GM18870 (cell line): Measurements from ENCODE around the gene LAMA2.

ENCODE experiments used
- ATAC-seq: cut with Tn5 transposase; IDR thresholded peaks from one replicate; pipeline ENCODE4 v1.9.1; 2021; ENCODE audit warnings: moderate library complexity; ENCODE audit not compliant: unreplicated experiment

Gene LAMA2

DNA sequence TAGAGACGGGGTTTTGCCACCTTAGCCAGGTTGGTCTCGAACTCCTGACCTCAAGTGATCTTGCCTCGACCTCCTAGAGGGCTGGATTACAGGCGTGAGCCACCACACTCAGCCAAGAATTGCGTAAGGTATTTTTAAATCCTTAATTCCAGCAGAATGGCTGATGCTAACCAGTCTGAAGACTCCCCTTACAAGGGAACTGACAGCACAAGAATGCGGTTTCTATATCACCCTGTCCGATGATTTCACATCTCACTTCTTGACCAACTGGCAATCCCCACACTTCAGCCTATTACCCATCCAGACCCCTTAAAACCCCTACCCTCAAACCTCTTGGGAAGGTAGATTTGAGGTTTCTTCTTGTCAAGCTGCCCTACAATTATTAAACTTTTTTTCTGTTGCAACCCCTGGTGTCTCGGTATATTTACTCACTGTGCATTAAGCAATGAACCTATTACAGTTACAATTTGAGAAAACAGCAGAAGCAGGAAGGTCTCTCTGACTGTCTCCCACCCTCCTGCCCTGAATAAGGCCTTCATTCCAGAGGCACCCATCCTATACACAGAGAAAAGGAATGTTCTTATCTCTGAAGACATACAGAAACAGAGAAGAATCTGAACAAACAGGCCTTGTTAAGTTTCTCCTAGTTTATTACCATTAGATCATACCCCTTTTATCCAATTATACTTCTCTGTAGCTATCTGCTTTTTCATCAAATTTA is 662.1 kb downstream of the LAMA2 start:
- no peak for ATAC-seq

DNA sequence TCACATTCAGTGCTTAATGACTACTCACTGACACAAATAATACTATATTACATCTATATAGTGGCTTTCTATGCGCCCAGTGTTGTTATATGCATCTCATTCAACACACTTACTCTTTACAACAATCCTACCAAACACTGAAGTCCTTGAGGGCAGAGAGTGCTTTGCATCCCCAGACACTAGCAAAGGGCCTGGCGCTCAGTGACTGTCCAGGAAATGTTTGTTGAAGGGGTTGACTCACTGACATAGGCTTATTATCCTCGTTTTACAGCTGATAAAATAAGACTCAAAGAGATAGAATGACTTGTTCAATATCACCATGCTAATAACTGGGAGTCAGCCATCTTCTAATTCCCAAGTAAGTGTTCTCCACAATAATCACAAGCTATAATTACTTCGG is 663.8 kb downstream of the LAMA2 start:
- no peak for ATAC-seq

- no peak for ATAC-seq
Measured at GRCh38 chr6:129551486-129551885, 668.5 kb downstream of the LAMA2 start.

GRCh38 chr6:129552413-129552812 is 669.5 kb downstream of the LAMA2 start:
- ATAC-seq, result no peak

GRCh38 chr6:129555206-129555832 is 672.4 kb downstream of the LAMA2 start:
- ATAC-seq, result no peak

DNA sequence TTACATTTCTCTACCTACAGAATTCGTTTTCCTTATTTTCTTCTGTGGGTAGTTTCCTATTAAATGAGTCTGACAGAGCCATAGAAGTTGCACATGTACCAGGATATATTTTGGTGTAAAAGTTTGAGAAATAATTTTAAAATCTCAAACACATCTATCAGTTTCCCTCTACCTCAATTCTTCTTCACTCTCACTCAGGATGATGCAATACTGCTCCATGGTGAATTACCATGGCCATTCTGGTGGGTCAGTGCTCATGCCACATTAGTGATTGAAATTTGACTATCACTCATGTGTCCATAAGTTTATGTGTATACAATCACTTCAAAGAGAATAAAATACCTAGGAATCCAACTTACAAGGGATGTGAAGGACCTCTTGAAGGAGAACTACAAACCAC is 675.3 kb downstream of the LAMA2 start:
- no peak for ATAC-seq

DNA sequence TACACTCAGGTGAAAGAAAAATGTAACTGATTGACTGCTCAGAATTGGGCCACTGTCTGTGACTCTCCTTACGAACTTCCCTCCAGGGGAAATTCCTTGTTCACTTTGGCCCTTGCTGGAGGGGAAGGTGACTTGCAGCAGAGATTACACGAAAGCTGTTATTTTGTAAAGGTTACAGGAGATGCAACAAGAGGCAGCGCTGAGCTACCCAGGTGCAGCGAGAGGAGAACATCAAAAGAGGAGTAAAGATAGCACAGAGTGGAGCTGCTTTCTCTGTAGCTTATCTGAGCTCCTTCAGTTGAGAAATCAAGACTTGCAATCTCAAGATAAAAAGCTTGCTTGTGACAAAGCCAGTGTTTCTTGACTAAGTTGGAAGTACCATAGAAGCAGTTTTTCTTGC is 682.4 kb downstream of the LAMA2 start:
- no peak for ATAC-seq

GRCh38 chr6:129565811-129566210 is 682.9 kb downstream of the LAMA2 start:
- ATAC-seq, result no peak
